ENCODE results near the gene PABPN1.

The PABPN1 gene

GRCh38 chr14:23286020-23286901 is 35.0 kb upstream of the PABPN1 start, which contains the start of gene HOMEZ:
Gene HOMEZ, minus strand, starts transcription at chr14:23286132. Its CDS starts 180 bp downstream, at chr14:23285952.
- H3K9ac ChIP-seq (ENCODE audit: low read length) = peak within 1 kb of the TSS; percentile 89
- no peaks in the 10 kb centered on the region for H3K9me2 ChIP-seq (ENCODE audit: low read depth, low read length)
- H3K4me1 ChIP-seq (ENCODE audit: insufficient read depth, low read length, severe bottlenecking) = peaks cover 22% of the 10 kb centered on the region
- H3K27ac ChIP-seq (ENCODE audit: low read depth, low read length, poor library complexity, severe bottlenecking) = peak within 1 kb of the TSS; percentile 42
- peak within 1 kb of the TSS; percentile 98 for H3K4me2 ChIP-seq (ENCODE audit: low read length)
- H3K9me3 ChIP-seq (ENCODE audit: low read length) = no peaks in the 10 kb centered on the region
- no peaks in the 10 kb centered on the region for H3K27me3 ChIP-seq (ENCODE audit: insufficient read depth, low read length)
- no peak for TF ChIP-seq EZH2 (IDR thresholded peaks at IDR 0.05; ENCODE audit: borderline replicate concordance, low read length)
- TF ChIP-seq, protein P1, sequence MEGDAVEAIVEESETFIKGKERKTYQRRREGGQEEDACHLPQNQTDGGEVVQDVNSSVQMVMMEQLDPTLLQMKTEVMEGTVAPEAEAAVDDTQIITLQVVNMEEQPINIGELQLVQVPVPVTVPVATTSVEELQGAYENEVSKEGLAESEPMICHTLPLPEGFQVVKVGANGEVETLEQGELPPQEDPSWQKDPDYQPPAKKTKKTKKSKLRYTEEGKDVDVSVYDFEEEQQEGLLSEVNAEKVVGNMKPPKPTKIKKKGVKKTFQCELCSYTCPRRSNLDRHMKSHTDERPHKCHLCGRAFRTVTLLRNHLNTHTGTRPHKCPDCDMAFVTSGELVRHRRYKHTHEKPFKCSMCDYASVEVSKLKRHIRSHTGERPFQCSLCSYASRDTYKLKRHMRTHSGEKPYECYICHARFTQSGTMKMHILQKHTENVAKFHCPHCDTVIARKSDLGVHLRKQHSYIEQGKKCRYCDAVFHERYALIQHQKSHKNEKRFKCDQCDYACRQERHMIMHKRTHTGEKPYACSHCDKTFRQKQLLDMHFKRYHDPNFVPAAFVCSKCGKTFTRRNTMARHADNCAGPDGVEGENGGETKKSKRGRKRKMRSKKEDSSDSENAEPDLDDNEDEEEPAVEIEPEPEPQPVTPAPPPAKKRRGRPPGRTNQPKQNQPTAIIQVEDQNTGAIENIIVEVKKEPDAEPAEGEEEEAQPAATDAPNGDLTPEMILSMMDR (IDR thresholded peaks at IDR 0.05; ENCODE audit: low read length) = no peak
- H3K79me2 ChIP-seq (ENCODE audit: insufficient read depth, low read length) = no peaks in the 10 kb centered on the region
- H3K36me3 ChIP-seq (ENCODE audit: insufficient read depth, low read length) = no peaks in the 10 kb centered on the region
- peak within 1 kb of the TSS; percentile 80 for H3K4me3 ChIP-seq (ENCODE audit: low read depth, low read length, poor library complexity, severe bottlenecking)
- no peaks in the 10 kb centered on the region for H3F3A ChIP-seq (ENCODE audit: insufficient read depth, low read length)
- no peaks in the 10 kb centered on the region for H4K20me1 ChIP-seq (ENCODE audit: insufficient read depth, low read length)
- peak within 1 kb of the TSS; percentile 94; the same call in 1 of the 2 replicates for H2AFZ ChIP-seq (ENCODE audit: low read length)

DNA sequence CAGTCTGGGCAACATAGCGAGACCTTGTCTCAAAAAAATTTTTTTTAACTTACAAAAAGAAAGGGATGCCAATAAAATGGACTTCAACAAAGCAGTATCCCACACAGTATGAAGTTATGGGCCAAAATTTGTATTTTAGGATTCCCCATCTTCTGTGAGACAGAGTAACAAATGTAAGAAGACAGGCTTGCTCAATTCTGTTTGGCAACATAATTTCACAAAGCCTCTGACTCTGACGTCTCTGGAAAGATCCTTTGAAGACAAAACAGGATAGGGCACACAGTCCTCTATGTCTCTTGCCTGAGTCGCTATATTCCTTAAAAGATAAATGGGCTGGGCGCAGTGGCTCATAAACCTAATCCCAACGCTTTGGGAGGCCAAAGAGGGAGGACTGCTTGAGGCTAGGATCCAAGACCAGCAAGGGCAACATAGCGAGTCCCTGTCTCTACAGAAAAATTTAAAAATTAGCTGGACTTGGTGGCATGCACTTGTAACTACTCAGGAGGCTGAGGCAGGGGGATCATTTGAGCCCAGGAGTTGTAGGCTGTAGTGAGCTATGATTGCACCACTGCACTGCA is 34.3 kb upstream of the PABPN1 start:
- peak overlapping the region; percentile 80 for H3K4me3 ChIP-seq (ENCODE audit: low read depth, low read length, poor library complexity, severe bottlenecking)
- no peaks in the 10 kb centered on the region for H3K27me3 ChIP-seq (ENCODE audit: insufficient read depth, low read length)
- no peaks in the 10 kb centered on the region for H3F3A ChIP-seq (ENCODE audit: insufficient read depth, low read length)
- H3K9ac ChIP-seq (ENCODE audit: low read length) = peak overlapping the region; percentile 83
- H3K27ac ChIP-seq (ENCODE audit: low read depth, low read length, poor library complexity, severe bottlenecking) = no peak overlapping the region
- no peaks in the 10 kb centered on the region for H3K9me2 ChIP-seq (ENCODE audit: low read depth, low read length)
- H3K4me1 ChIP-seq (ENCODE audit: insufficient read depth, low read length, severe bottlenecking) = peaks cover 22% of the 10 kb centered on the region
- H2AFZ ChIP-seq (ENCODE audit: low read length) = no peak overlapping the region
- peak overlapping the region; percentile 98 for H3K4me2 ChIP-seq (ENCODE audit: low read length)
- no peaks in the 10 kb centered on the region for H4K20me1 ChIP-seq (ENCODE audit: insufficient read depth, low read length)
- TF ChIP-seq, protein P1 (IDR thresholded peaks at IDR 0.05; ENCODE audit: low read length) = no peak
- no peak for TF ChIP-seq EZH2 (IDR thresholded peaks at IDR 0.05; ENCODE audit: borderline replicate concordance, low read length)
- no peaks in the 10 kb centered on the region for H3K36me3 ChIP-seq (ENCODE audit: insufficient read depth, low read length)
- H3K79me2 ChIP-seq (ENCODE audit: insufficient read depth, low read length) = no peaks in the 10 kb centered on the region
- H3K9me3 ChIP-seq (ENCODE audit: low read length) = no peaks in the 10 kb centered on the region

DNA sequence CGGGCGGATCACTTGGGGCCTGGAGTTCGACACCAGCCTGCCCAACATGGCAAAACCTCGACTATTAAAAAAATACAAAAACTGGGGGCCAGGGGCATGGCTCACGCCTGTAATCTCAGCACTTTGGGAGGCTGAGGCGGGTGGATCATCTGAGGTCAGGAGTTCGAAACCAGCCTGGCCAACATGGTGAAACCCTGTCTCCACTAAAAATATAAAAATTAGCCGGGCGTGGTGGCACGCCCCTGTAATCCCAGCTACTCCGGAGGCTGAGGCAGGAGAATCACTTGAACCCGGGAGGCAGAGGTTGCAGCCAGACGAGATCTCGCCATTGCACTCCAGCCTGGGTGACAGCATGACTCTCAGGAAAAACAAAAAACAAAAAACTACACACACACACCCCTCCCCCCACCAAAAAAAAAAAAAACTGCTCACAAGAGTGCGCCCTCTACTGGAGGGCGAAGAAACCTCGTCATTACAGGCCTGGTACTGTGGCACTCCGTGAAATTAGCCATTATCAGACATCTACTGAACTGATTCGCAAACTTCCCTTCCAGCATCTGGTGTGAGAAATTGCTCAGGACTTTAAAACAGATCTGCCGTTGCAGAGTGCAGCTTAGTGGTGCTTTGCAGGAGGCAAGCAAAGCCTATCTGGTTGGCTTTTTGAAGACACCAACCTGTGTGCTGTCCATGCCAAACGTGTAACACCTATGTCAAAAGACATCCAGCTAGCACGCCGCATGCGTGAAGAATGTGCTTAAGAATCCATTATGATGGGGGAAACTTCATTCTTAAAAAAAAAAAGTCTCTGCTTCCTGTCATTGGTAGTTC is 26.3 kb upstream of the PABPN1 start:
- TF ChIP-seq, protein P1 (IDR thresholded peaks at IDR 0.05; ENCODE audit: low read length) = peak; percentile 91
- no peak for TF ChIP-seq EZH2 (IDR thresholded peaks at IDR 0.05; ENCODE audit: borderline replicate concordance, low read length)
- Histone ChIP-seq H3K4me3 (ENCODE audit: low read depth, low read length, poor library complexity, severe bottlenecking) (peak overlapping the region; percentile 21), H3K9ac (ENCODE audit: low read length) (peak overlapping the region; percentile 31; the same call in 1 of the 2 replicates), H3K9me2 (ENCODE audit: low read depth, low read length) (no peaks in the 10 kb centered on the region), H3K4me2 (ENCODE audit: low read length) (peak overlapping the region; percentile 46; the same call in 1 of the 2 replicates), H3K4me1 (ENCODE audit: insufficient read depth, low read length, severe bottlenecking) (peaks cover 19% of the 10 kb centered on the region), H3K9me3 (ENCODE audit: low read length) (no peaks in the 10 kb centered on the region), H3F3A (ENCODE audit: insufficient read depth, low read length) (no peaks in the 10 kb centered on the region), H2AFZ (ENCODE audit: low read length) (no peak overlapping the region), H3K79me2 (ENCODE audit: insufficient read depth, low read length) (no peaks in the 10 kb centered on the region), H3K27me3 (ENCODE audit: insufficient read depth, low read length) (no peaks in the 10 kb centered on the region; the same call in 1 of the 2 replicates), H3K36me3 (ENCODE audit: insufficient read depth, low read length) (peaks cover 17% of the 10 kb centered on the region; the same call in 1 of the 2 replicates), H4K20me1 (ENCODE audit: insufficient read depth, low read length) (no peaks in the 10 kb centered on the region), H3K27ac (ENCODE audit: low read depth, low read length, poor library complexity, severe bottlenecking) (peak overlapping the region; percentile 49)

All from OCI-LY1 (cell line).